PC-9 (cell line): ENCODE results near the gene CTXND1. TPM values are rescaled to one million over a fixed set of nuclear protein-coding genes. Genes with fewer than 3 reads are reported as not detected.

Source experiments
- BruUV-seq: library from RNA; stranded (reverse); fragments of 400-500 nt; replicated peaks from 2 replicates; lab custom pipeline; 2021; lab: Mats Ljungman, UMichigan
- CTCF ChIA-PET: fragments of 300-600 bp; sonication (Branson Sonifier 250); formaldehyde crosslinking; loops from one replicate; lab custom pipeline; 2022; ENCODE audit warnings: antibody characterized with exemption; lab: Charles Lee
- POLR2A ChIA-PET: fragments of 300-600 bp; sonication (Branson Sonifier 250); formaldehyde crosslinking; loops from one replicate; lab custom pipeline; 2022; ENCODE audit warnings: antibody characterized with exemption; ENCODE audit not compliant: unreplicated experiment; lab: Charles Lee
- DNase-seq, 2 experiments: peaks; one replicate each; pipeline versions ENCODE4 v3.0.0 to v3.0.0-alpha.2; 2015 to 2022; ENCODE audit warnings: mixed read lengths in 1 of 2
- H2AFZ ChIP-seq: fragments of 200-600 bp; sonication (generic); 2 replicates; pipeline ENCODE4 v1.8.1; 2017; ENCODE audit warnings: antibody characterized with exemption
- H3F3A ChIP-seq: fragments of 200-600 bp; sonication (generic); 2 replicates; pipeline ENCODE4 v1.8.1; 2017; ENCODE audit warnings: antibody characterized with exemption, mild to moderate bottlenecking, low read depth; ENCODE audit not compliant: insufficient read depth
- H3K27ac ChIP-seq: fragments of 200-600 bp; sonication (generic); 2 replicates; pipeline ENCODE4 v1.6.1; 2016; ENCODE audit warnings: mixed run types
- H3K27me3 ChIP-seq: fragments of 200-600 bp; sonication (generic); 2 replicates; pipeline ENCODE4 v1.6.1; 2016; ENCODE audit warnings: low read depth, mixed run types; ENCODE audit not compliant: insufficient read depth
- H3K36me3 ChIP-seq: fragments of 200-600 bp; sonication (generic); 2 replicates; pipeline ENCODE4 v1.6.1; 2016; ENCODE audit warnings: low read depth, mixed run types
- H3K4me1 ChIP-seq: fragments of 200-600 bp; sonication (generic); replicated peaks from 2 replicates; pipeline ENCODE4 v1.6.1; 2016; ENCODE audit warnings: mixed run types; ENCODE audit not compliant: insufficient read depth
- H3K4me2 ChIP-seq: fragments of 200-600 bp; sonication (generic); 2 replicates; pipeline ENCODE4 v1.6.1; 2017; ENCODE audit warnings: mixed run types
- H3K4me3 ChIP-seq: fragments of 200-600 bp; sonication (generic); 2 replicates; pipeline ENCODE4 v1.6.1; 2016; ENCODE audit warnings: mixed run types
- H3K79me2 ChIP-seq: fragments of 200-600 bp; sonication (generic); 2 replicates; pipeline ENCODE4 v1.6.1; 2017; ENCODE audit warnings: low read depth, mixed run types
- H3K9me2 ChIP-seq: fragments of 200-600 bp; sonication (generic); 2 replicates; pipeline ENCODE4 v1.8.1; 2017; ENCODE audit warnings: mild to moderate bottlenecking; ENCODE audit not compliant: insufficient read depth
- H3K9me3 ChIP-seq: fragments of 200-600 bp; sonication (generic); 2 replicates; pipeline ENCODE4 v1.8.1; 2016; ENCODE audit warnings: low read depth; ENCODE audit not compliant: insufficient read depth
- H4K20me1 ChIP-seq: fragments of 200-600 bp; sonication (generic); 2 replicates; pipeline ENCODE4 v1.8.1; 2017; ENCODE audit not compliant: insufficient read depth
- EZH2 ChIP-seq: fragments of 200-600 bp; sonication (generic); IDR thresholded peaks from 2 replicates; pipeline ENCODE4 v1.8.0; 2017; ENCODE audit warnings: antibody characterized with exemption, low read depth
- intact Hi-C: fragments of 100-400 bp; cut with micrococcal nuclease; formaldehyde crosslinking; loops from one replicate; pipeline ENCODE4 v1.10.0; 2022; ENCODE audit not compliant: unreplicated experiment
- total RNA-seq: library from RNA; stranded (reverse); gene quantifications from 2 replicates; pipeline ENCODE4 v1.2.3, GENCODE V29; 2021
- TF ChIP-seq, protein P1 (sequence below): fragments of 200-600 bp; sonication (generic); conservative IDR thresholded peaks from 2 replicates; pipeline ENCODE4 v1.6.1; 2017; ENCODE audit warnings: mixed run types, antibody characterized with exemption, mild to moderate bottlenecking, moderate library complexity

The CTXND1 gene
- total RNA-seq, 1 experiment from 2014 or later: not detected

DNA sequence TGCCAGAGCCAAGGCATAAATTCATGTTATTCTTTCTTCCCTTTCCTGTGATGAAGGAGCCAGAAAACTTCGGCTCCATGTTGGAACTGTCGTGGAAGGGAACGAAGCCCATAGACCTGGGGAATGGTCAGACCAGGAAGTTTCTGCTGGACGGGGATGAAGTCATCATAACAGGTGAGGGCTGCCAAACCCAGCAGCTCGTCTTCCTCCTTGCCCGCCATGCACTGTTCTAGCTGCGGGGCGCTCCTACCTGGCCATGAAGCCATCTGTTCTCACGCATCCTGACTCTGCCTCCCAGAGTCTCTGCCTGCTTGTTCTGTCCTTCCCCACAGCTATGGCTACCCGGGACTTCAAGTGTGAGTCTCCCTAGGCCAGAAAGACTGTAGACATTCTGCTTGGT lies 71.0 kb downstream of the CTXND1 start:
- DNase-seq: no peak
- peaks cover 18% of the 10 kb centered on the region for H3F3A ChIP-seq
- ChIA-PET POLR2A (no interaction called here), CTCF (no interaction called here)
- TF ChIP-seq EZH2: no peak
- TF ChIP-seq, protein P1, sequence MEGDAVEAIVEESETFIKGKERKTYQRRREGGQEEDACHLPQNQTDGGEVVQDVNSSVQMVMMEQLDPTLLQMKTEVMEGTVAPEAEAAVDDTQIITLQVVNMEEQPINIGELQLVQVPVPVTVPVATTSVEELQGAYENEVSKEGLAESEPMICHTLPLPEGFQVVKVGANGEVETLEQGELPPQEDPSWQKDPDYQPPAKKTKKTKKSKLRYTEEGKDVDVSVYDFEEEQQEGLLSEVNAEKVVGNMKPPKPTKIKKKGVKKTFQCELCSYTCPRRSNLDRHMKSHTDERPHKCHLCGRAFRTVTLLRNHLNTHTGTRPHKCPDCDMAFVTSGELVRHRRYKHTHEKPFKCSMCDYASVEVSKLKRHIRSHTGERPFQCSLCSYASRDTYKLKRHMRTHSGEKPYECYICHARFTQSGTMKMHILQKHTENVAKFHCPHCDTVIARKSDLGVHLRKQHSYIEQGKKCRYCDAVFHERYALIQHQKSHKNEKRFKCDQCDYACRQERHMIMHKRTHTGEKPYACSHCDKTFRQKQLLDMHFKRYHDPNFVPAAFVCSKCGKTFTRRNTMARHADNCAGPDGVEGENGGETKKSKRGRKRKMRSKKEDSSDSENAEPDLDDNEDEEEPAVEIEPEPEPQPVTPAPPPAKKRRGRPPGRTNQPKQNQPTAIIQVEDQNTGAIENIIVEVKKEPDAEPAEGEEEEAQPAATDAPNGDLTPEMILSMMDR: no peak
- no peaks in the 10 kb centered on the region for H3K9me2 ChIP-seq
- no peaks in the 10 kb centered on the region for H3K79me2 ChIP-seq
- H3K9me3 ChIP-seq: no peaks in the 10 kb centered on the region
- peaks cover 20% of the 10 kb centered on the region for H3K4me1 ChIP-seq
- no peak overlapping the region for H3K4me2 ChIP-seq
- peaks cover 30% of the 10 kb centered on the region for H3K36me3 ChIP-seq
- no peaks in the 10 kb centered on the region for H3K27me3 ChIP-seq
- no TSS peak for BruUV-seq
- intact Hi-C loops: no loop called here
- H4K20me1 ChIP-seq: no peaks in the 10 kb centered on the region
- no peak overlapping the region for H3K27ac ChIP-seq
- no peak overlapping the region for H2AFZ ChIP-seq
- H3K4me3 ChIP-seq: no peak overlapping the region

DNA sequence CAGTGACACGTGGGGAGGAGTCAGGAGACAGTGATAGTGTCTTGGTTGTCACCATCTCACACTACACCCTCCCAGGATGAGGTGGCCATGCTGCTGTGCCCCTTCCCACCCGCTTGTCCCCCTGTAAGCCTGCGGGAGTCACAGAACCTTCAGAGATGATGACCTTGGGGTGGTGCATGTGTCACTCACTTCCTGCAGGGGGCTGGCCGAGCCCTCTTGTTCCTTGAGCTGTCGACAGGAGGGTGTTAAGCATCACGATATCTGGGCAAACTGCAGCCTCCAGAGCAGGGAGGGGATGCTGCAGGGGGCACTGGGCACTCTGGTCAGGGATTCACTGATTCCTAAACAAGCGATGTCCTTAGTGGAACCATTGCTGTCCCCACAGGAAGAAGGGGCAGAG lies 71.5 kb downstream of the CTXND1 start:
- BruUV-seq: no TSS peak
- POLR2A ChIA-PET: interaction anchor here (0.7 kb wide), 1 partner anchor 27 kb away, joined by 3 read pairs; no protein-coding TSS in a partner anchor
- Histone ChIP-seq H3K9me3 (no peaks in the 10 kb centered on the region), H3K27me3 (no peaks in the 10 kb centered on the region), H3K4me2 (no peak overlapping the region), H3K79me2 (no peaks in the 10 kb centered on the region), H2AFZ (no peak overlapping the region), H3K4me1 (peaks cover 20% of the 10 kb centered on the region), H3K27ac (no peak overlapping the region), H4K20me1 (no peaks in the 10 kb centered on the region), H3K9me2 (no peaks in the 10 kb centered on the region), H3K36me3 (peaks cover 30% of the 10 kb centered on the region), H3F3A (peaks cover 18% of the 10 kb centered on the region), H3K4me3 (no peak overlapping the region)
- CTCF ChIA-PET: no interaction called here
- DNase-seq: no peak
- intact Hi-C loops: no loop called here
- TF ChIP-seq EZH2: no peak
- TF ChIP-seq, protein P1: no peak

DNA sequence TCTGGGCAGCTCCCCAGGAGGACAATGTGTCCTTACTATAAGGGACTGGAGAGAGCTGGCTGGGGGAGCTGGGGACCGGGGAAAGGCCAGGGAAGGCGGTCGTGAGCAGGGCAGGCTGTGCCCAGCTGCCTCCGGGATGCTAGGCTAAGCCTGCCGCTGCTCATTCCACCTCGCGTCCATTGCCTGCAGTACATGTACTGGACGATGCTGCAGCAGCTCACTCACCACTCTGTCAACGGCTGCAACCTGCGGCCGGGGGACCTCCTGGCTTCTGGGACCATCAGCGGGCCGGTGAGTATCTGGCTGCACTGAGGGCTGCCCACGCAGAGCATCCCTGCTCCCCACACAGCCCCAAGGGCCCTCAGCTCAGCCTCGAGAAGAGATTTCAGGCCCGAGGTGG lies 72.1 kb downstream of the CTXND1 start:
- H3K9me2 ChIP-seq: no peaks in the 10 kb centered on the region
- H2AFZ ChIP-seq: no peak overlapping the region
- CTCF ChIA-PET: no interaction called here
- TF ChIP-seq, protein P1: no peak
- TF ChIP-seq EZH2: no peak
- H3K79me2 ChIP-seq: no peaks in the 10 kb centered on the region
- H3K9me3 ChIP-seq: no peaks in the 10 kb centered on the region
- H3K27me3 ChIP-seq: no peaks in the 10 kb centered on the region
- intact Hi-C loops: loop anchor here (10.0 kb wide), 1 partner anchor 585 kb away; no protein-coding TSS in a partner anchor
- H3F3A ChIP-seq: peaks cover 18% of the 10 kb centered on the region
- POLR2A ChIA-PET: interaction anchor here (0.7 kb wide), 1 partner anchor 26 kb away, joined by 3 read pairs; no protein-coding TSS in a partner anchor
- H3K4me2 ChIP-seq: no peak overlapping the region
- no peak for DNase-seq
- peaks cover 25% of the 10 kb centered on the region for H3K36me3 ChIP-seq
- H3K4me3 ChIP-seq: no peak overlapping the region
- no peak overlapping the region for H3K27ac ChIP-seq
- no TSS peak for BruUV-seq
- peaks cover 20% of the 10 kb centered on the region for H3K4me1 ChIP-seq
- no peaks in the 10 kb centered on the region for H4K20me1 ChIP-seq
